Measurements from ENCODE around the gene NMS. TPM values are rescaled to one million over a fixed set of nuclear protein-coding genes. Genes with fewer than 3 reads are reported as not detected.

The NMS gene
- total RNA-seq, 1 donor from 2014 or later, result not detected

- intact Hi-C loops (cut with DNase I), result no loop called here
- Histone ChIP-seq H3K4me3 (no peak overlapping the region), H3K9me3 (no peaks in the 10 kb centered on the region), H3K27ac (no peak overlapping the region), H3K27me3 (no peaks in the 10 kb centered on the region), H3K36me3 (no peaks in the 10 kb centered on the region), H3K4me1 (no peaks in the 10 kb centered on the region)
- no peak for DNase-seq (ENCODE audit: extremely low spot score in 2 of 2)
- TF ChIP-seq POLR2AphosphoS5 (IDR thresholded peaks at IDR 0.05; ENCODE audit: insufficient read depth in 1 of 2, low read depth in 1 of 2) (no peak), CTCF (IDR thresholded peaks at IDR 0.05) (no peak), POLR2A (IDR thresholded peaks at IDR 0.05) (no peak)
These were observed 14.1 kb downstream of the NMS start for GRCh38 chr2:100484390-100484789.

GRCh38 chr2:100485396-100485795, 15.1 kb downstream of the NMS start:
- no peaks in the 10 kb centered on the region for H3K4me1 ChIP-seq
- H3K36me3 ChIP-seq, result no peaks in the 10 kb centered on the region
- no peak for TF ChIP-seq POLR2AphosphoS5 (IDR thresholded peaks at IDR 0.05; ENCODE audit: insufficient read depth in 1 of 2, low read depth in 1 of 2)
- no peak for TF ChIP-seq CTCF (IDR thresholded peaks at IDR 0.05)
- no peak for TF ChIP-seq POLR2A (IDR thresholded peaks at IDR 0.05)
- no peak overlapping the region for H3K4me3 ChIP-seq
- no peak overlapping the region for H3K27ac ChIP-seq
- intact Hi-C loops (cut with DNase I), result no loop called here
- no peak for DNase-seq (ENCODE audit: extremely low spot score in 2 of 2)
- no peaks in the 10 kb centered on the region for H3K27me3 ChIP-seq
- H3K9me3 ChIP-seq, result no peaks in the 10 kb centered on the region

GRCh38 chr2:100494712-100495111, 24.4 kb downstream of the NMS start:
- Histone ChIP-seq H3K4me3 (no peak overlapping the region), H3K36me3 (no peaks in the 10 kb centered on the region), H3K27ac (no peak overlapping the region), H3K9me3 (no peaks in the 10 kb centered on the region), H3K4me1 (no peaks in the 10 kb centered on the region), H3K27me3 (no peaks in the 10 kb centered on the region)
- no peak for DNase-seq (ENCODE audit: extremely low spot score in 2 of 2)
- TF ChIP-seq POLR2AphosphoS5 (IDR thresholded peaks at IDR 0.05; ENCODE audit: insufficient read depth in 1 of 2, low read depth in 1 of 2) (no peak), POLR2A (IDR thresholded peaks at IDR 0.05) (no peak), CTCF (IDR thresholded peaks at IDR 0.05) (no peak)
- intact Hi-C loops (cut with DNase I), result no loop called here

GRCh38 chr2:100502782-100503181, 32.5 kb downstream of the NMS start:
- intact Hi-C loops (cut with DNase I), result loop anchor here (5.0 kb wide), 1 partner anchor 1020 kb away; no protein-coding TSS in a partner anchor
- H3K4me1 ChIP-seq, result no peaks in the 10 kb centered on the region
- DNase-seq (ENCODE audit: extremely low spot score in 2 of 2), result no peak
- H3K27ac ChIP-seq, result no peak overlapping the region
- H3K4me3 ChIP-seq, result no peak overlapping the region
- H3K27me3 ChIP-seq, result no peaks in the 10 kb centered on the region
- no peaks in the 10 kb centered on the region for H3K9me3 ChIP-seq
- H3K36me3 ChIP-seq, result no peaks in the 10 kb centered on the region
- TF ChIP-seq POLR2A (IDR thresholded peaks at IDR 0.05) (no peak), POLR2AphosphoS5 (IDR thresholded peaks at IDR 0.05; ENCODE audit: insufficient read depth in 1 of 2, low read depth in 1 of 2) (no peak), CTCF (IDR thresholded peaks at IDR 0.05) (no peak)

- H3K9me3 ChIP-seq, result no peaks in the 10 kb centered on the region
- intact Hi-C loops (cut with DNase I), result loop anchor here (5.0 kb wide), 1 partner anchor 1018 kb away; no protein-coding TSS in a partner anchor
- no peak overlapping the region for H3K27ac ChIP-seq
- H3K36me3 ChIP-seq, result no peaks in the 10 kb centered on the region
- no peaks in the 10 kb centered on the region for H3K4me1 ChIP-seq
- H3K27me3 ChIP-seq, result no peaks in the 10 kb centered on the region
- no peak overlapping the region for H3K4me3 ChIP-seq
- no peak for DNase-seq (ENCODE audit: extremely low spot score in 2 of 2)
- TF ChIP-seq CTCF (IDR thresholded peaks at IDR 0.05) (no peak), POLR2A (IDR thresholded peaks at IDR 0.05) (no peak), POLR2AphosphoS5 (IDR thresholded peaks at IDR 0.05; ENCODE audit: insufficient read depth in 1 of 2, low read depth in 1 of 2) (no peak)
These were observed 34.3 kb downstream of the NMS start for GRCh38 chr2:100504542-100504941.

Data from vagina (tissue), 2 donors.